GM19043 (cell line): ENCODE results near the gene CEP78.

Source experiments
- ATAC-seq: cut with Tn5 transposase; IDR thresholded peaks from one replicate; pipeline ENCODE4 v1.9.1; 2021; ENCODE audit warnings: low read depth; ENCODE audit not compliant: unreplicated experiment

CEP78 gene

DNA sequence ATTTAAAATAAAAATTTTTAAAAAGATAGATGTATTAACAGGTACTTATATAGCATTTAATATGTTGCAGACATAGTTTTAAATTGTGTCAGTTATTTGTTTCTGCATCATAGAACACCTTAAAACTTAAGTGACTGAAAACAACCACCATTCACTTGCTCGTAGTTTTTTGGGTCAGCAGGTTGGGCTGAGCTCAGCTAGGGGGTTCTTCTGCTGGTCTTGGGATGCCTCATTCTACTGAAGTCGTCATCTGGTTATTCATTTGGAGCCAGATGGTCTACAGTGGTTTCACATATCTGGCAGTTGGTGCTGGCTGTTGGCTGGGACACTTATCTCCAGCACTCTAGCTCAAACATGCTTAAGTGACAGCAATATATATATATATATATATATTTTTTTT, 90.7 kb downstream of the CEP78 start:
- no peak for ATAC-seq
